ENCODE measurements around the gene DOCK4. TPM values are rescaled to one million over a fixed set of nuclear protein-coding genes. Genes with fewer than 3 reads are reported as not detected.

DOCK4 gene
- total and polyA plus RNA-seq, 4 donors: 7.2 to 48.9 (median 12.8) TPM

DNA sequence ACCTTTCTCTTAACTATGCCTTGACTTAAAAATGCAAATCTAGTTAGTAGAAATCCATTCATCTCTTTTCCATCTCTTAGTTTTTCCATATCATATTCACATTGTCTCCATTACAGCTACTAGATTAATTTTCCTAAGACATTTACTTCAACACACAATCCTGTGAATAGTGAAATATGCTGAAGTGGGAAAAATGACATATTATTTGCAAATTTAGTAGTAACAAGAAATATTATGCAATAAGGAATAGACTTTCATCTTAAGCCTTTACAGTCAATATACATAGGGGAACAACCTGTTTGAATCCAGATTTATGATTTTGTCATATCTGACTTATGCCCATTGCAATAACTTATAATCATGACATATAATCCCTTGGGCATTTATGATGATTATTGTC lies 366.9 kb downstream of the DOCK4 start:
- peaks cover 3 to 12% (median 6%) of the 10 kb centered on the region in 4 donors for H3K36me3 ChIP-seq (ENCODE audit: control insufficient read depth in 4 of 4, insufficient read depth in 3 of 4, low read depth in 1 of 4, low read length in 3 of 4)
- no peaks in the 10 kb centered on the region for H3K9me3 ChIP-seq (ENCODE audit: control insufficient read depth in 4 of 4, low read length in 3 of 4)
- no peaks in the 10 kb centered on the region for H3K4me1 ChIP-seq (ENCODE audit: control insufficient read depth in 4 of 4, insufficient read depth in 4 of 4, low read length in 3 of 4)
- no peak overlapping the region for H3K4me3 ChIP-seq (ENCODE audit: low read depth in 1 of 3, low read length in 3 of 3)
- no peaks in the 10 kb centered on the region for H3K27me3 ChIP-seq (ENCODE audit: control insufficient read depth in 4 of 4, insufficient read depth in 4 of 4, low read length in 3 of 4)
- no peak for DNase-seq (ENCODE audit: low spot score)
- TF ChIP-seq NR2F2 (IDR thresholded peaks at IDR 0.05): no peak
- no peak for TF ChIP-seq HNF4G (IDR thresholded peaks at IDR 0.05)
- TF ChIP-seq, protein P1, sequence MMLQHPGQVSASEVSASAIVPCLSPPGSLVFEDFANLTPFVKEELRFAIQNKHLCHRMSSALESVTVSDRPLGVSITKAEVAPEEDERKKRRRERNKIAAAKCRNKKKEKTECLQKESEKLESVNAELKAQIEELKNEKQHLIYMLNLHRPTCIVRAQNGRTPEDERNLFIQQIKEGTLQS (IDR thresholded peaks at IDR 0.05): no peak
- TF ChIP-seq, protein P2, sequence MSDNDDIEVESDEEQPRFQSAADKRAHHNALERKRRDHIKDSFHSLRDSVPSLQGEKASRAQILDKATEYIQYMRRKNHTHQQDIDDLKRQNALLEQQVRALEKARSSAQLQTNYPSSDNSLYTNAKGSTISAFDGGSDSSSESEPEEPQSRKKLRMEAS (IDR thresholded peaks at IDR 0.05): no peak
- no peak for TF ChIP-seq RAD21 (IDR thresholded peaks at IDR 0.05)
- no peak for TF ChIP-seq FOXA2 (IDR thresholded peaks at IDR 0.05)
- no peak for TF ChIP-seq FOXA1 (IDR thresholded peaks at IDR 0.05)
- no peak for TF ChIP-seq YY1 (IDR thresholded peaks at IDR 0.05)
- TF ChIP-seq, protein P3, sequence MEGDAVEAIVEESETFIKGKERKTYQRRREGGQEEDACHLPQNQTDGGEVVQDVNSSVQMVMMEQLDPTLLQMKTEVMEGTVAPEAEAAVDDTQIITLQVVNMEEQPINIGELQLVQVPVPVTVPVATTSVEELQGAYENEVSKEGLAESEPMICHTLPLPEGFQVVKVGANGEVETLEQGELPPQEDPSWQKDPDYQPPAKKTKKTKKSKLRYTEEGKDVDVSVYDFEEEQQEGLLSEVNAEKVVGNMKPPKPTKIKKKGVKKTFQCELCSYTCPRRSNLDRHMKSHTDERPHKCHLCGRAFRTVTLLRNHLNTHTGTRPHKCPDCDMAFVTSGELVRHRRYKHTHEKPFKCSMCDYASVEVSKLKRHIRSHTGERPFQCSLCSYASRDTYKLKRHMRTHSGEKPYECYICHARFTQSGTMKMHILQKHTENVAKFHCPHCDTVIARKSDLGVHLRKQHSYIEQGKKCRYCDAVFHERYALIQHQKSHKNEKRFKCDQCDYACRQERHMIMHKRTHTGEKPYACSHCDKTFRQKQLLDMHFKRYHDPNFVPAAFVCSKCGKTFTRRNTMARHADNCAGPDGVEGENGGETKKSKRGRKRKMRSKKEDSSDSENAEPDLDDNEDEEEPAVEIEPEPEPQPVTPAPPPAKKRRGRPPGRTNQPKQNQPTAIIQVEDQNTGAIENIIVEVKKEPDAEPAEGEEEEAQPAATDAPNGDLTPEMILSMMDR (IDR thresholded peaks at IDR 0.05; ENCODE audit: low read depth, low read length, missing input control): no peak
- TF ChIP-seq, protein P4, sequence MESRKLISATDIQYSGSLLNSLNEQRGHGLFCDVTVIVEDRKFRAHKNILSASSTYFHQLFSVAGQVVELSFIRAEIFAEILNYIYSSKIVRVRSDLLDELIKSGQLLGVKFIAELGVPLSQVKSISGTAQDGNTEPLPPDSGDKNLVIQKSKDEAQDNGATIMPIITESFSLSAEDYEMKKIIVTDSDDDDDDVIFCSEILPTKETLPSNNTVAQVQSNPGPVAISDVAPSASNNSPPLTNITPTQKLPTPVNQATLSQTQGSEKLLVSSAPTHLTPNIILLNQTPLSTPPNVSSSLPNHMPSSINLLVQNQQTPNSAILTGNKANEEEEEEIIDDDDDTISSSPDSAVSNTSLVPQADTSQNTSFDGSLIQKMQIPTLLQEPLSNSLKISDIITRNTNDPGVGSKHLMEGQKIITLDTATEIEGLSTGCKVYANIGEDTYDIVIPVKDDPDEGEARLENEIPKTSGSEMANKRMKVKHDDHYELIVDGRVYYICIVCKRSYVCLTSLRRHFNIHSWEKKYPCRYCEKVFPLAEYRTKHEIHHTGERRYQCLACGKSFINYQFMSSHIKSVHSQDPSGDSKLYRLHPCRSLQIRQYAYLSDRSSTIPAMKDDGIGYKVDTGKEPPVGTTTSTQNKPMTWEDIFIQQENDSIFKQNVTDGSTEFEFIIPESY (IDR thresholded peaks at IDR 0.05): no peak
- no peak for TF ChIP-seq JUND (IDR thresholded peaks at IDR 0.05)
- TF ChIP-seq TAF1 (conservative IDR thresholded peaks at IDR 0.05): no peak
- no peak for TF ChIP-seq HNF4A (conservative IDR thresholded peaks at IDR 0.05)
- no peak for TF ChIP-seq SP1 (IDR thresholded peaks at IDR 0.05)
- TF ChIP-seq, protein P5, sequence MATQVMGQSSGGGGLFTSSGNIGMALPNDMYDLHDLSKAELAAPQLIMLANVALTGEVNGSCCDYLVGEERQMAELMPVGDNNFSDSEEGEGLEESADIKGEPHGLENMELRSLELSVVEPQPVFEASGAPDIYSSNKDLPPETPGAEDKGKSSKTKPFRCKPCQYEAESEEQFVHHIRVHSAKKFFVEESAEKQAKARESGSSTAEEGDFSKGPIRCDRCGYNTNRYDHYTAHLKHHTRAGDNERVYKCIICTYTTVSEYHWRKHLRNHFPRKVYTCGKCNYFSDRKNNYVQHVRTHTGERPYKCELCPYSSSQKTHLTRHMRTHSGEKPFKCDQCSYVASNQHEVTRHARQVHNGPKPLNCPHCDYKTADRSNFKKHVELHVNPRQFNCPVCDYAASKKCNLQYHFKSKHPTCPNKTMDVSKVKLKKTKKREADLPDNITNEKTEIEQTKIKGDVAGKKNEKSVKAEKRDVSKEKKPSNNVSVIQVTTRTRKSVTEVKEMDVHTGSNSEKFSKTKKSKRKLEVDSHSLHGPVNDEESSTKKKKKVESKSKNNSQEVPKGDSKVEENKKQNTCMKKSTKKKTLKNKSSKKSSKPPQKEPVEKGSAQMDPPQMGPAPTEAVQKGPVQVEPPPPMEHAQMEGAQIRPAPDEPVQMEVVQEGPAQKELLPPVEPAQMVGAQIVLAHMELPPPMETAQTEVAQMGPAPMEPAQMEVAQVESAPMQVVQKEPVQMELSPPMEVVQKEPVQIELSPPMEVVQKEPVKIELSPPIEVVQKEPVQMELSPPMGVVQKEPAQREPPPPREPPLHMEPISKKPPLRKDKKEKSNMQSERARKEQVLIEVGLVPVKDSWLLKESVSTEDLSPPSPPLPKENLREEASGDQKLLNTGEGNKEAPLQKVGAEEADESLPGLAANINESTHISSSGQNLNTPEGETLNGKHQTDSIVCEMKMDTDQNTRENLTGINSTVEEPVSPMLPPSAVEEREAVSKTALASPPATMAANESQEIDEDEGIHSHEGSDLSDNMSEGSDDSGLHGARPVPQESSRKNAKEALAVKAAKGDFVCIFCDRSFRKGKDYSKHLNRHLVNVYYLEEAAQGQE (IDR thresholded peaks at IDR 0.05): no peak
- TF ChIP-seq GABPA (IDR thresholded peaks at IDR 0.05 in 1 of 2, conservative IDR thresholded peaks at IDR 0.05 in 1 of 2): no peak
- TF ChIP-seq EGR1 (IDR thresholded peaks at IDR 0.05; ENCODE audit: low read depth in 2 of 2): no peak
- H3K27ac ChIP-seq (ENCODE audit: low read depth in 1 of 2, low read length in 2 of 2): no peak overlapping the region
- H3K9ac ChIP-seq (ENCODE audit: low read depth in 1 of 2, low read length in 2 of 2): no peak overlapping the region

DNA sequence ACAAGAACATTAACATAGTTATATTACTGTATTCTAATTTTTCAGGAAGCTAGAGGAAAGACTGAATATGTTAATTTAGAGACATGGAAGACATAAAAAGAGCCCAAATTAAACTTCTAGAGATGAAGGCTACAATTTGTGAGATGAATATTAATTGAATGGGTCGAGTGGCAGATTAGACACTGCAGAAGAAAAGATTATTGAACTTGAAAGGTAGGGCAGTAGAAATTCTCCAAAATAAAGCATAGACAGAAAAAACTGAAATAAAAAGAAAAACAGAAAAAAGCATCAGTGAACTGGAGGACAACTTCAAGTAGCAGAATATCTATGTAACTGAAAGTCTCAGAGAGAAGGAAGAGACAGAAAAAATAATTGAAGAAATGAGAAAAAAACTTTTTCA lies 369.6 kb downstream of the DOCK4 start:
- 96% methylated on average over 1 of the region's 1 CpG for WGBS
- no peak for DNase-seq (ENCODE audit: low spot score)
- TF ChIP-seq TAF1 (conservative IDR thresholded peaks at IDR 0.05): no peak
- no peak for TF ChIP-seq HNF4G (IDR thresholded peaks at IDR 0.05)
- no peak for TF ChIP-seq YY1 (IDR thresholded peaks at IDR 0.05)
- TF ChIP-seq, protein P2 (IDR thresholded peaks at IDR 0.05): no peak
- no peak for TF ChIP-seq EGR1 (IDR thresholded peaks at IDR 0.05; ENCODE audit: low read depth in 2 of 2)
- TF ChIP-seq FOXA1 (IDR thresholded peaks at IDR 0.05): no peak
- TF ChIP-seq, protein P3 (IDR thresholded peaks at IDR 0.05; ENCODE audit: low read depth, low read length, missing input control): no peak
- TF ChIP-seq, protein P5 (IDR thresholded peaks at IDR 0.05): no peak
- TF ChIP-seq RAD21 (IDR thresholded peaks at IDR 0.05): no peak
- no peak for TF ChIP-seq GABPA (IDR thresholded peaks at IDR 0.05 in 1 of 2, conservative IDR thresholded peaks at IDR 0.05 in 1 of 2)
- TF ChIP-seq FOXA2 (IDR thresholded peaks at IDR 0.05): no peak
- no peak for TF ChIP-seq NR2F2 (IDR thresholded peaks at IDR 0.05)

More for the DNA sequence above, 369.6 kb downstream of the DOCK4 start:
- Histone ChIP-seq H3K9ac (ENCODE audit: low read depth in 1 of 2, low read length in 2 of 2) (no peak overlapping the region), H3K36me3 (ENCODE audit: control insufficient read depth in 4 of 4, insufficient read depth in 3 of 4, low read depth in 1 of 4, low read length in 3 of 4) (peaks cover 0 to 13% (median 8%) of the 10 kb centered on the region in 4 donors), H3K27ac (ENCODE audit: low read depth in 1 of 2, low read length in 2 of 2) (no peak overlapping the region), H3K4me1 (ENCODE audit: control insufficient read depth in 4 of 4, insufficient read depth in 4 of 4, low read length in 3 of 4) (no peaks in the 10 kb centered on the region), H3K27me3 (ENCODE audit: control insufficient read depth in 4 of 4, insufficient read depth in 4 of 4, low read length in 3 of 4) (no peaks in the 10 kb centered on the region), H3K4me3 (ENCODE audit: low read depth in 1 of 3, low read length in 3 of 3) (no peak overlapping the region), H3K9me3 (ENCODE audit: control insufficient read depth in 4 of 4, low read length in 3 of 4) (no peaks in the 10 kb centered on the region)

Data from liver (tissue), 9 donors.